HFF-Myc (cell line): ENCODE data around the gene PPM1G.

Source experiments
- DNase-seq: peaks from one replicate; pipeline ENCODE4 v3.0.0-alpha.2; 2011; ENCODE audit warnings: low read depth; ENCODE audit errors: extremely low read depth
- H3K4me3 ChIP-seq: replicated peaks from 2 replicates; pipeline ENCODE4 v1.5.1; 2011; ENCODE audit warnings: low read depth, mild to moderate bottlenecking, control low read depth, low read length
- CTCF ChIP-seq: IDR thresholded peaks from 2 replicates; pipeline ENCODE4 v1.5.1; 2012; ENCODE audit warnings: mild to moderate bottlenecking, low read depth, low read length, control low read depth; ENCODE audit errors: missing control alignments

The PPM1G gene

GRCh38 chr2:27373567-27373966 lies 35.8 kb downstream of the PPM1G start:
- no peak for TF ChIP-seq CTCF
- DNase-seq, result no peak
- no peak overlapping the region for H3K4me3 ChIP-seq

- DNase-seq, result no peak
- TF ChIP-seq CTCF, result no peak
- no peak overlapping the region for H3K4me3 ChIP-seq
These were observed 36.5 kb downstream of the PPM1G start for GRCh38 chr2:27372937-27373336.

GRCh38 chr2:27370816-27371620 lies 38.4 kb downstream of the PPM1G start:
- no peak for DNase-seq
- peak overlapping the region; percentile 92 for H3K4me3 ChIP-seq
- TF ChIP-seq CTCF, result no peak

- peak; percentile 77 for TF ChIP-seq CTCF
- peak within 1 kb of the TSS; percentile 92 for H3K4me3 ChIP-seq
- DNase-seq, result peak; percentile 98
These were observed 39.2 kb downstream of the PPM1G start, which contains the start of the genes EIF2B4 and SNX17 for GRCh38 chr2:27370026-27370815. Gene EIF2B4, minus strand, starts transcription at chr2:27370338. Its CDS starts 24 bp downstream, at chr2:27370314. Gene SNX17, plus strand, starts transcription at chr2:27370616. Its CDS starts 128 bp downstream, at chr2:27370744.

- TF ChIP-seq CTCF, result no peak
- no peak for DNase-seq
- peak overlapping the region; percentile 92 for H3K4me3 ChIP-seq
These were observed 39.8 kb downstream of the PPM1G start for GRCh38 chr2:27369471-27370025.

- TF ChIP-seq CTCF, result no peak
- no peak for DNase-seq
- no peak overlapping the region for H3K4me3 ChIP-seq
These were observed 45.5 kb downstream of the PPM1G start for GRCh38 chr2:27363933-27364332.
